HEK293T (cell line): Measurements from ENCODE around the gene KLF7.

Experiments
- ARNT ChIP-seq: fragments of 450-650 bp; IDR thresholded peaks from 2 replicates; pipeline ENCODE4 v1.6.1; 2017; ENCODE audit warnings: mild to moderate bottlenecking
- BHLHE40 ChIP-seq: fragments of 450-650 bp; IDR thresholded peaks from 2 replicates; pipeline ENCODE4 v1.6.1; 2016; ENCODE audit warnings: mild to moderate bottlenecking, moderate library complexity, borderline replicate concordance
- CTBP1 ChIP-seq: fragments of 450-650 bp; IDR thresholded peaks from 2 replicates; pipeline ENCODE4 v1.6.1; 2016; ENCODE audit warnings: borderline replicate concordance
- ELF4 ChIP-seq: fragments of 450-650 bp; IDR thresholded peaks from 2 replicates; pipeline ENCODE4 v1.6.1; 2017; ENCODE audit warnings: antibody characterized with exemption
- FOXA1 ChIP-seq: fragments of 450-650 bp; IDR thresholded peaks from 2 replicates; pipeline ENCODE4 v1.6.1; 2016; ENCODE audit warnings: mild to moderate bottlenecking
- FOXK2 ChIP-seq: fragments of 450-650 bp; IDR thresholded peaks from 2 replicates; pipeline ENCODE4 v1.6.1; 2016; ENCODE audit warnings: mild to moderate bottlenecking
- FOXM1 ChIP-seq: fragments of 450-650 bp; IDR thresholded peaks from 2 replicates; pipeline ENCODE4 v1.6.1; 2017; ENCODE audit warnings: mild to moderate bottlenecking, borderline replicate concordance
- L3MBTL2 ChIP-seq: fragments of 450-650 bp; conservative IDR thresholded peaks from 2 replicates; pipeline ENCODE4 v1.6.1; 2016; ENCODE audit warnings: mild to moderate bottlenecking
- NFRKB ChIP-seq: fragments of 450-650 bp; IDR thresholded peaks from 2 replicates; pipeline ENCODE4 v1.6.1; 2016; ENCODE audit warnings: mild to moderate bottlenecking, moderate library complexity
- SP1 ChIP-seq: fragments of 450-650 bp; IDR thresholded peaks from 2 replicates; pipeline ENCODE4 v1.6.1; 2017
- SUZ12 ChIP-seq: fragments of 450-650 bp; IDR thresholded peaks from 2 replicates; pipeline ENCODE4 v1.6.1; 2016; ENCODE audit warnings: mild to moderate bottlenecking

DNA sequence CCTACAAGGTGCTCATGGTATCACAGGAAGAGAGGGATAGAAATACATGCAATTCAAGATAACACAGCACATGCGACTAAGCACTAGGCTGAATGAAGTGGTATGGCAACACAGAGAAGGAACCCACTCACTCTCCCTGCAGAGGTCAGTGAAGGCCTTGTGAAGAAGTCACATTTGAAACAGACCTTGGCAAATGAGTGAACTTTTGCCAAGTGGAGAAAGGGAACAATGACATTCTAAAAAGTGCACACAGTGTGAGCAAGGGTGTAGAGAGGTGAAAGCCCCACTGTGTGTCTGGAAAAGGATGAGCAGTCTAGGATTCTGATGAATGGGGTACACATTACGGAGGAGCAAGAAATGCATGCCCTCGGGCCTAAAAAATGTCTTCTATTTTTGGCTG lies 23.3 kb downstream of the KLF7 start:
- no peak for TF ChIP-seq SP1
- TF ChIP-seq FOXM1 = no peak
- no peak for TF ChIP-seq BHLHE40
- no peak for TF ChIP-seq FOXA1
- TF ChIP-seq SUZ12 = no peak
- TF ChIP-seq FOXK2 = no peak
- TF ChIP-seq CTBP1 = no peak
- no peak for TF ChIP-seq ARNT
- TF ChIP-seq NFRKB = no peak
- TF ChIP-seq L3MBTL2 = no peak
- TF ChIP-seq ELF4 = no peak
